Measurements from ENCODE around the gene INTS6L. TPM values are rescaled to one million over a fixed set of nuclear protein-coding genes. Genes with fewer than 3 reads are reported as not detected.

The INTS6L gene
- total RNA-seq, 1 donor from 2014 or later = 9.6 TPM

DNA sequence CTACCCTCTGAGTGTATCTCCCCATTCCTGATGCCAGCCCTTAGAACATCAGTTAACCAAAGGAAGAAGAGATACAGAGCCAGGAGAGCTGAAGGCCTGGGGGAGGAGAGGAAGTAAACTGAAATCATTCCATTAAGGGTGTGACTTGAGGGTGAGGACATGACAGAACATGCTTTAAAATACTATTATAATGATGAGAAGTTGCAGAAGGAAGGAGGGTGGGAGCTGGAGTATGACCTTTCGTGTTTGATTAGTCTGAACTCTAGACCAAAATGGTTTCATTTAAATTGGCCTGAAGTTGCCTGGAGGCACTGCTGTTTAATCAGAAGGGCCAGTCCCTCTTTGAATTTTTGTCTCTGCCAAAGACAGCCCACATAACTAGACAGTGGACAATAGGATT lies 11.4 kb downstream of the INTS6L start:
- DNase-seq (ENCODE audit: low spot score) = no peak
- no peaks in the 10 kb centered on the region for H3K27me3 Mint-ChIP-seq (ENCODE audit: unreplicated experiment)
- no peaks in the 10 kb centered on the region for H3K4me1 Mint-ChIP-seq (ENCODE audit: unreplicated experiment)
- H3K36me3 Mint-ChIP-seq (ENCODE audit: low read depth, unreplicated experiment) = no peaks in the 10 kb centered on the region
- no peak overlapping the region for H3K4me3 Mint-ChIP-seq (ENCODE audit: unreplicated experiment)
- TF ChIP-seq, protein P1, sequence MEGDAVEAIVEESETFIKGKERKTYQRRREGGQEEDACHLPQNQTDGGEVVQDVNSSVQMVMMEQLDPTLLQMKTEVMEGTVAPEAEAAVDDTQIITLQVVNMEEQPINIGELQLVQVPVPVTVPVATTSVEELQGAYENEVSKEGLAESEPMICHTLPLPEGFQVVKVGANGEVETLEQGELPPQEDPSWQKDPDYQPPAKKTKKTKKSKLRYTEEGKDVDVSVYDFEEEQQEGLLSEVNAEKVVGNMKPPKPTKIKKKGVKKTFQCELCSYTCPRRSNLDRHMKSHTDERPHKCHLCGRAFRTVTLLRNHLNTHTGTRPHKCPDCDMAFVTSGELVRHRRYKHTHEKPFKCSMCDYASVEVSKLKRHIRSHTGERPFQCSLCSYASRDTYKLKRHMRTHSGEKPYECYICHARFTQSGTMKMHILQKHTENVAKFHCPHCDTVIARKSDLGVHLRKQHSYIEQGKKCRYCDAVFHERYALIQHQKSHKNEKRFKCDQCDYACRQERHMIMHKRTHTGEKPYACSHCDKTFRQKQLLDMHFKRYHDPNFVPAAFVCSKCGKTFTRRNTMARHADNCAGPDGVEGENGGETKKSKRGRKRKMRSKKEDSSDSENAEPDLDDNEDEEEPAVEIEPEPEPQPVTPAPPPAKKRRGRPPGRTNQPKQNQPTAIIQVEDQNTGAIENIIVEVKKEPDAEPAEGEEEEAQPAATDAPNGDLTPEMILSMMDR (IDR thresholded peaks at IDR 0.05; ENCODE audit: unreplicated experiment) = no peak
- H3K9me3 Mint-ChIP-seq (ENCODE audit: unreplicated experiment) = no peaks in the 10 kb centered on the region
- no peak overlapping the region for H3K27ac Mint-ChIP-seq (ENCODE audit: unreplicated experiment)

DNA sequence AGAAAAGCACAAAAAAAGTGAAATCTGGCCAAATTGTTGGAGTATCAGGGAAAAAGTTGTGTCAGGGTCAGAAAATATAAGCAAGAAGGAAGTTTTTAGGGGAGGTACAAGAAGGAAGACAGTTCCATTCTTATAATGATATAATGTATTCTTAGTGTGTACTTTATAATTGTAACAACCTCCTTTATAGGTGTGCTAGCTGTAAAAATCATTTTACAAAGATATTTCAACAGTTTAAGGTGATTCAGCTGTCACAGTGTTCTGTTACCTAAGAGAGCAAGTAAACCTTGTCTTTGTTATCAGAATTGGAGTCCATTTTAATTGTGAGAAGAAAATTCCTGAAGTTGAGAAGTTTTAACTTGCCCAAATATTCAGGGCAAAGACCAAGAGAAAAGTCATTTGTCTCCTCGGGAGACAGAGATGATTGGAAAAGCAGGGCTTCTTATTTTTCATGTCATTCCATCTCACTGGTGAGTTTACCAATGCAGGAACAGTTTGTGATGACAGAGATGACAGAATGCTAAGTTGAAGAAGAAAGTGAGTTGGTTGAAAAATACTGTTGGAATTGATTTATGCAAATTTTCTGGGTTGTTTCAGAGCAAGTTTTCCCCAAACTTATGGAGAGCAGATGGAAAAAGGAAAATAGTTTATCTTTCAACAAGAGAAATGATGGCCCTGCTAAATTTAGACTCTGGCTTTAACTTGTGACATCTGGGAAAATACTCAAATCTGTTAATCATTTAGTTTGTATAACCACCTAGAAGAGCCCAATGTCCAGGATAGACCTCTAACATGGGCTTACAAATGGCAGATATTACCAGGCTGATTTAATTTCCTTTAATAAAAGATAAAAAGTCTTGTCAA lies 14.8 kb downstream of the INTS6L start:
- no peaks in the 10 kb centered on the region for H3K36me3 Mint-ChIP-seq (ENCODE audit: low read depth, unreplicated experiment)
- no peaks in the 10 kb centered on the region for H3K4me1 Mint-ChIP-seq (ENCODE audit: unreplicated experiment)
- TF ChIP-seq, protein P1 (IDR thresholded peaks at IDR 0.05; ENCODE audit: unreplicated experiment) = no peak

DNA sequence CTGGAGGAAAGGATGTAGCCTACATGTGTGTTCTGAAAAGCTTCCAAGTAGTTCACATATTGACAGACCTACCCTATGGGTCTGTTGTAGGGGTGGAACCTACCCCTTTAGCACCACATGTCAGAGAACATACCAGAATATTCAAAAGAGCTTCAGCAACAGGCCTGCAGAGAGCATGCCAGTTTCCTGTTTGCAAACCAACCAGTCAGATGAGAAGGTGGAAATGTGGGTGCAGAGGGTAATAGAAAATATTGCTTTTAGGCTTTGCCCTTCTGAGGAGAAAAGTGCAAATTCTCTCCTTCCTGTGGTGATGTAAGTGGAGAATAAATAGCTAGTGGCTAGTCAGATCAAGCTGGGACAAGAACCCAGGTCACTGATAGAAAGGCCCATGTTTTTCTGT lies 16.4 kb downstream of the INTS6L start:
- no peak for DNase-seq (ENCODE audit: low spot score)
- Mint-ChIP-seq H3K4me1 (ENCODE audit: unreplicated experiment) (no peaks in the 10 kb centered on the region), H3K4me3 (ENCODE audit: unreplicated experiment) (no peak overlapping the region), H3K27me3 (ENCODE audit: unreplicated experiment) (no peaks in the 10 kb centered on the region), H3K36me3 (ENCODE audit: low read depth, unreplicated experiment) (no peaks in the 10 kb centered on the region), H3K9me3 (ENCODE audit: unreplicated experiment) (no peaks in the 10 kb centered on the region), H3K27ac (ENCODE audit: unreplicated experiment) (no peak overlapping the region)
- TF ChIP-seq, protein P1 (IDR thresholded peaks at IDR 0.05; ENCODE audit: unreplicated experiment) = no peak

More for the DNA sequence above, 14.8 kb downstream of the INTS6L start:
- DNase-seq (ENCODE audit: low spot score) = no peak
- Mint-ChIP-seq H3K27me3 (ENCODE audit: unreplicated experiment) (no peaks in the 10 kb centered on the region), H3K9me3 (ENCODE audit: unreplicated experiment) (no peaks in the 10 kb centered on the region), H3K4me3 (ENCODE audit: unreplicated experiment) (no peak overlapping the region), H3K27ac (ENCODE audit: unreplicated experiment) (no peak overlapping the region)

DNA sequence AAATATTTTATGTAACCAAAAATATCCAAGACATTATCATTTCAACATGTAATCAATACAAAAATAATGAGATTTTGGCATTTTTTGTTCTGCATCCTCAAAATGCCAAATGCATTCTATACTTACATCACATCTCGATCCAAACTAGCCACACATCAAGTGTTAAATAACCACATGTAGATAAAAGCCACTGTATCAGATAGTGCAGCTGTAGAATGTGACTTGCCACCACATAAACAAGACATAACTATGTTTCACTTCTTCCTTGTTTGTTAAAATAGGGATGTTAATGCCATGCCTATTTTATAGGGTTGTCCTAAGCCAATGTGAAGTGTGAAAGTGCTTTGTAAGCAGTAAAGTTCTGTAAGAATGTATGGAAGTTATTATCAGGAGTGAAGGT lies 20.9 kb downstream of the INTS6L start:
- no peak overlapping the region for H3K27ac Mint-ChIP-seq (ENCODE audit: unreplicated experiment)
- H3K27me3 Mint-ChIP-seq (ENCODE audit: unreplicated experiment) = peaks cover 2% of the 10 kb centered on the region
- no peaks in the 10 kb centered on the region for H3K9me3 Mint-ChIP-seq (ENCODE audit: unreplicated experiment)
- no peak for DNase-seq (ENCODE audit: low spot score)
- H3K36me3 Mint-ChIP-seq (ENCODE audit: low read depth, unreplicated experiment) = no peaks in the 10 kb centered on the region
- H3K4me3 Mint-ChIP-seq (ENCODE audit: unreplicated experiment) = no peak overlapping the region
- H3K4me1 Mint-ChIP-seq (ENCODE audit: unreplicated experiment) = peaks cover 7% of the 10 kb centered on the region
- TF ChIP-seq, protein P1 (IDR thresholded peaks at IDR 0.05; ENCODE audit: unreplicated experiment) = no peak

DNA sequence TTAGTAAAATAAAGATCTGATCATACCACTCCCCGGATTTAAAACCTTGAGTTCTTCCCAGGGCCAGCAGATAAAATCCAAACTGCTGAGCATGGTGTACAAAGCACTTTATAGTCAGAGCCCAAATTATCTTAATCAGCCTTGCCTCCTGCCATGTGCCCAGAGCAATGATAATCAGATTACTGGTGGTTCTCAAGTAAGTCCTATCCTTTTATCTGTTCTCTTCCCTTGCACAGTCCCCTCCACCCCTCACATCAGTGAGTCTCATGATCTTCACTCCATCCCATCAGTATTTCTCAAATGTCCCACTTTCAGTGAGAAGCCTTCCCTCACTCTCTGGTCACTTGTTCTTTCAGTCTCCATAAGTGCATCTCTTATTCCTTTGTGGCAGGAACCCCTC lies 22.7 kb downstream of the INTS6L start:
- DNase-seq (ENCODE audit: low spot score) = no peak
- H3K9me3 Mint-ChIP-seq (ENCODE audit: unreplicated experiment) = no peaks in the 10 kb centered on the region
- peaks cover 2% of the 10 kb centered on the region for H3K27me3 Mint-ChIP-seq (ENCODE audit: unreplicated experiment)
- TF ChIP-seq, protein P1 (IDR thresholded peaks at IDR 0.05; ENCODE audit: unreplicated experiment) = no peak
- no peaks in the 10 kb centered on the region for H3K36me3 Mint-ChIP-seq (ENCODE audit: low read depth, unreplicated experiment)
- H3K4me1 Mint-ChIP-seq (ENCODE audit: unreplicated experiment) = peaks cover 7% of the 10 kb centered on the region
- H3K4me3 Mint-ChIP-seq (ENCODE audit: unreplicated experiment) = no peak overlapping the region
- H3K27ac Mint-ChIP-seq (ENCODE audit: unreplicated experiment) = no peak overlapping the region
